OCI-LY1 (cell line): Measurements from ENCODE around the gene NFIA.

ENCODE experiments used
- H2AFZ ChIP-seq: fragments of 200-600 bp; sonication (generic), shearing (Covaris generic); 2 replicates; pipeline ENCODE4 v1.6.0; 2014; ENCODE audit warnings: antibody characterized with exemption, mild to moderate bottlenecking, low read length
- H3F3A ChIP-seq: fragments of 200-600 bp; sonication (generic), shearing (Covaris generic); 2 replicates; pipeline ENCODE4 v1.6.0; 2014; ENCODE audit warnings: mild to moderate bottlenecking, antibody characterized with exemption, low read length, moderate library complexity; ENCODE audit not compliant: insufficient read depth
- H3K27ac ChIP-seq: fragments of 200-600 bp; sonication (generic); 2 replicates; pipeline ENCODE4 v1.5.1; 2014; ENCODE audit warnings: low read length, mixed run types, mild to moderate bottlenecking, low read depth; ENCODE audit not compliant: poor library complexity, severe bottlenecking
- H3K27me3 ChIP-seq: fragments of 200-600 bp; sonication (generic); 2 replicates; pipeline ENCODE4 v1.6.0; 2014; ENCODE audit warnings: antibody characterized with exemption, mild to moderate bottlenecking, low read length, moderate library complexity; ENCODE audit not compliant: insufficient read depth
- H3K36me3 ChIP-seq: fragments of 200-600 bp; sonication (generic); 2 replicates; pipeline ENCODE4 v1.6.1; 2014; ENCODE audit warnings: mild to moderate bottlenecking, antibody characterized with exemption, low read length, moderate library complexity, mixed read lengths; ENCODE audit not compliant: insufficient read depth
- H3K4me1 ChIP-seq: fragments of 200-600 bp; sonication (generic); 2 replicates; pipeline ENCODE4 v1.5.1; 2014; ENCODE audit warnings: mild to moderate bottlenecking, low read length, moderate library complexity; ENCODE audit not compliant: insufficient read depth, severe bottlenecking
- H3K4me2 ChIP-seq: fragments of 200-600 bp; sonication (generic), shearing (Covaris generic); 2 replicates; pipeline ENCODE4 v1.6.1; 2014; ENCODE audit warnings: low read length
- H3K4me3 ChIP-seq: fragments of 200-600 bp; sonication (generic); 2 replicates; pipeline ENCODE4 v1.5.1; 2014; ENCODE audit warnings: low read length, low read depth, mild to moderate bottlenecking, mixed read lengths; ENCODE audit not compliant: poor library complexity, severe bottlenecking
- H3K79me2 ChIP-seq: fragments of 200-600 bp; shearing (Covaris generic); 2 replicates; pipeline ENCODE4 v1.6.1; 2016; ENCODE audit warnings: mixed run types, low read length, mixed read lengths; ENCODE audit not compliant: insufficient read depth
- H3K9ac ChIP-seq: fragments of 200-600 bp; sonication (generic), shearing (Covaris generic); 2 replicates; pipeline ENCODE4 v1.6.1; 2014; ENCODE audit warnings: mild to moderate bottlenecking, low read length, mixed read lengths
- H3K9me2 ChIP-seq: fragments of 200-600 bp; sonication (generic), shearing (Covaris generic); 2 replicates; pipeline ENCODE4 v1.6.1; 2014; ENCODE audit warnings: low read depth, mild to moderate bottlenecking, low read length, mixed read lengths
- H3K9me3 ChIP-seq: fragments of 200-600 bp; shearing (Covaris generic); 2 replicates; pipeline ENCODE4 v1.6.1; 2014; ENCODE audit warnings: low read length, mixed read lengths
- H4K20me1 ChIP-seq: fragments of 200-600 bp; sonication (generic), shearing (Covaris generic); 2 replicates; pipeline ENCODE4 v1.6.0; 2016; ENCODE audit warnings: mild to moderate bottlenecking, low read length; ENCODE audit not compliant: insufficient read depth
- CTCF ChIP-seq: fragments of 200-600 bp; sonication (generic), shearing (Covaris generic); IDR thresholded peaks from 2 replicates; pipeline ENCODE4 v1.5.1; 2017; ENCODE audit warnings: mild to moderate bottlenecking, antibody characterized with exemption, low read length, moderate library complexity, mixed read lengths
- EZH2 ChIP-seq: fragments of 200-600 bp; sonication (generic), shearing (Covaris generic); IDR thresholded peaks from 2 replicates; pipeline ENCODE4 v1.8.0; 2017; ENCODE audit warnings: borderline replicate concordance, mixed run types, mild to moderate bottlenecking, antibody characterized with exemption, low read length, moderate library complexity, mixed read lengths

Gene NFIA

DNA sequence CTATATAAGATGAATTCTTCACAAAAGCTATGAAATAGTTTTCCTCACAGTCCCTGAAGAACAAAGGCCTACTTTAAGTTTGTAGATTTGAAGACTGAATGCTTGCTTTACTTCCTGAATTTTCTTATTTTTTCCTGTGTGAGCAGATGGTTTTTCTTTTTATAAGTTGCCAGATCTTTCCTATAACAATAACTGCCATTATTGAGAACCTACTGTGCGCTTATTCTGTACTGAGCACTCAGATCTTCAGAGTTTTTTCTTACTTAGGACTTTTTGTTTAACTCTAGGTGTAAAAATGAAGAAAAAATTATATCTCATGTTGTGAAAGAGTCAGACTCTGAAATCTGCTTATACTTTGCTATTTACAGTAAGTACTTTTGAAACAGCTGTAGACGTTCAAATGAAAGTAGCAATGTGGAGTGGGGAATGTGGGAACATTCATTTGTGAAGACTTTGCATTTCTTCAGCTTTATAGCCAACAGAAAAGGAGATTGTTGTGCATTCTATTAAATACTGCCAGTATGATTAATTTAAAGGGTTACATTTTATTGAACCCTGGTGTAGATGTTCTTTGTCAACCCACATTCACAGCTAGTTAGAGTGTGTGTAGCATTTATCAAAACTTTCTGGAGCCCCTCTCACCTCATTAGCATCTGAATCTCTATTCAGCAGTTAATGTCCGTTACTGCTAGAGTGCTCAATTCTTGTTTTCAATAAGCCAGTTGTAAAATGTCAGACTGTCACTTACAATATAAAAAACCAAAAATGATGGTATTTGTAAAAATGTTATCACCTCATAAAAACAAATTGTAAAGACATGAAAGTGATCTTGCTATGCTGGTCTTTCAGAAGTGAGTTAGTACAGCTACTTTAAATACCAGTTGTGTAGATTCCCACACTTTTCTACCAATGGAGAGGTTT is 29.0 kb downstream of the NFIA start:
- no peak for TF ChIP-seq EZH2
- TF ChIP-seq CTCF, result no peak

GRCh38 chr1:61114178-61114870 is 32.0 kb downstream of the NFIA start:
- Histone ChIP-seq H3K79me2 (peaks cover 13% of the 10 kb centered on the region; the same call in 1 of the 2 replicates), H3K27me3 (no peaks in the 10 kb centered on the region), H3K4me2 (no peak overlapping the region), H3K27ac (no peak overlapping the region), H2AFZ (no peak overlapping the region), H3K9ac (no peak overlapping the region), H4K20me1 (no peaks in the 10 kb centered on the region), H3F3A (no peaks in the 10 kb centered on the region), H3K4me3 (no peak overlapping the region), H3K9me2 (no peaks in the 10 kb centered on the region), H3K4me1 (peaks cover 8% of the 10 kb centered on the region), H3K36me3 (peaks cover 13% of the 10 kb centered on the region; the same call in 1 of the 2 replicates), H3K9me3 (no peaks in the 10 kb centered on the region)
- no peak for TF ChIP-seq CTCF
- no peak for TF ChIP-seq EZH2

More for the DNA sequence above, 29.0 kb downstream of the NFIA start:
- Histone ChIP-seq H3K9me2 (no peaks in the 10 kb centered on the region), H2AFZ (no peak overlapping the region), H3K79me2 (peaks cover 39% of the 10 kb centered on the region), H4K20me1 (no peaks in the 10 kb centered on the region), H3K4me3 (no peak overlapping the region), H3K27me3 (no peaks in the 10 kb centered on the region), H3K4me1 (peaks cover 14% of the 10 kb centered on the region), H3K36me3 (peaks cover 28% of the 10 kb centered on the region), H3K4me2 (no peak overlapping the region), H3K9me3 (no peaks in the 10 kb centered on the region; the same call in 1 of the 2 replicates), H3K27ac (no peak overlapping the region), H3F3A (no peaks in the 10 kb centered on the region), H3K9ac (no peak overlapping the region)

GRCh38 chr1:61115436-61115835 is 33.1 kb downstream of the NFIA start:
- TF ChIP-seq EZH2 (no peak), CTCF (no peak)
- Histone ChIP-seq H3K79me2 (peaks cover 13% of the 10 kb centered on the region), H3K9me2 (no peaks in the 10 kb centered on the region), H3K4me2 (no peak overlapping the region), H3K4me3 (no peak overlapping the region), H3K27ac (no peak overlapping the region), H2AFZ (no peak overlapping the region), H4K20me1 (no peaks in the 10 kb centered on the region), H3K4me1 (peaks cover 11% of the 10 kb centered on the region), H3K27me3 (no peaks in the 10 kb centered on the region), H3K36me3 (peaks cover 13% of the 10 kb centered on the region; the same call in 1 of the 2 replicates), H3K9ac (no peak overlapping the region), H3F3A (no peaks in the 10 kb centered on the region), H3K9me3 (no peaks in the 10 kb centered on the region)
